Skeletal muscle tissue (tissue), 4 donors: ENCODE results near the gene VCAN. TPM values are rescaled to one million over a fixed set of nuclear protein-coding genes. Genes with fewer than 3 reads are reported as not detected.

Experiments used
- H3K27ac ChIP-seq: one replicate; pipeline ENCODE4 v1.7.0; 2013; ENCODE audit warnings: mild to moderate bottlenecking, low read depth, low read length, inconsistent platforms
- H3K27me3 ChIP-seq, 3 donors: one replicate each; pipeline ENCODE4 v1.7.0; 2013; ENCODE audit warnings: low read length in 3 of 3; ENCODE audit not compliant: control insufficient read depth in 3 of 3, insufficient read depth in 3 of 3
- H3K36me3 ChIP-seq, 3 donors: one replicate each; pipeline ENCODE4 v1.7.0; 2013; ENCODE audit warnings: low read length in 3 of 3; ENCODE audit not compliant: control insufficient read depth in 3 of 3, insufficient read depth in 3 of 3
- H3K4me1 ChIP-seq, 3 donors: one replicate each; pipeline ENCODE4 v1.7.0; 2013; ENCODE audit warnings: low read length in 3 of 3, mild to moderate bottlenecking in 3 of 3; ENCODE audit not compliant: control insufficient read depth in 3 of 3, insufficient read depth in 3 of 3
- H3K4me3 ChIP-seq, 3 donors: one replicate each; pipeline ENCODE4 v1.7.0; 2013; ENCODE audit warnings: low read length in 3 of 3
- H3K9ac ChIP-seq, 3 donors: one replicate each; pipeline ENCODE4 v1.7.0; 2013; ENCODE audit warnings: low read length in 3 of 3, mild to moderate bottlenecking in 3 of 3, moderate library complexity in 2 of 3, low read depth in 1 of 3
- H3K9me3 ChIP-seq, 3 donors: one replicate each; pipeline ENCODE4 v1.7.0; 2013; ENCODE audit warnings: low read length in 3 of 3; ENCODE audit not compliant: control insufficient read depth in 3 of 3
- total RNA-seq: library from RNA; depleted of rRNA; stranded (reverse); fragments of >200 nt; gene quantifications from one replicate; pipeline ENCODE4 v1.2.3, GENCODE V29; 2014
- donor health status: Osteomylitis.

Gene VCAN
- total RNA-seq, 1 donor from 2014 or later, result 254 TPM

DNA sequence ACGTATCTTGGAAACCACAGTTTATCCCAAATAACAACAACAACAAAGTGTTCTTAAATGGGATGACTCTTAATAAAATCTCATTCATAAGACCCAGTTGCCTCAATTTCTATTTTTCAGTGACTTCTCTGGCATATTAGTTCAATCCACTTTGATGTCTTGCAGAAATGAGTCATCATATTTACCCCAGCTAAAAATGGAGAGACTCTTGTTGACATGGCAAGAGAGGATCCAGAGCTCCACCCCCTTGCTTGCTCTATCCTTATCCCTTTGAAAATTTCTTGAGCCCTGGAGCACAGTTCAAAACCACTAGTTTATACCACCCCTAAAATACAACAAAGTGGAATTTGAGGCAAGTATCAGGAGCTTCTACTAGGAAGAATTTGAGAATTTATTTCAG is 20.8 kb downstream of the VCAN start:
- no peaks in the 10 kb centered on the region for H3K9me3 ChIP-seq
- H3K27me3 ChIP-seq, result no peaks in the 10 kb centered on the region
- no peak overlapping the region for H3K27ac ChIP-seq
- H3K4me3 ChIP-seq, result no peak overlapping the region
- no peak overlapping the region for H3K9ac ChIP-seq
- no peaks in the 10 kb centered on the region for H3K4me1 ChIP-seq
- peaks cover 0 to 2% (median 0%) of the 10 kb centered on the region in 3 donors for H3K36me3 ChIP-seq

GRCh38 chr5:83493644-83494043 is 22.1 kb downstream of the VCAN start:
- no peak overlapping the region for H3K4me3 ChIP-seq
- H3K9ac ChIP-seq, result no peak overlapping the region
- H3K27me3 ChIP-seq, result no peaks in the 10 kb centered on the region
- no peak overlapping the region for H3K27ac ChIP-seq
- H3K36me3 ChIP-seq, result peaks cover 0 to 2% (median 0%) of the 10 kb centered on the region in 3 donors
- H3K9me3 ChIP-seq, result no peaks in the 10 kb centered on the region
- H3K4me1 ChIP-seq, result no peaks in the 10 kb centered on the region

DNA sequence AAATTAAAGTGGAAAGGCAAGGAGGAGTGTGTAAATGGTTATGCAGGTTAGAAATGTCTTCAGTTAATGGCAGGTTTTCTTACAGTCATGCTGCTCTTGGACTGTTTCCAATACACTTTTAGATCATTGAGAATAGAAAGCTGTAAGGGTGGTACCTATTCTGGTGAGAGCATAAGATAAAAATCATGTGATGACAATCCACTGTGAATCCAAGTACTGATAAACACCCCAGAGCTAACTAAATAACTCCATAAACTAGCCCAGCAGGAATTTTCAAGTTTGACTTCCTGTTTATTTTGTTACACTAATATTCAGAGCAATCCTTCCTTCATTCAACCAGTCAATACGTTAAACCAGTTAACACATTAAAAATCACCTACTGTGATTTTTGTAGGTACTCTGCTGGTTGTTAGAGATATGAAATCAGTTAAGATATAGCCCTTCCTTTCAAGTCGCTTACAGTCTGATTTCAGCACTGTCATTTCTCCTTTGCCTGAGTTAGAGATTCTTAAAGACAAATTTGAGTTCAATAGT is 22.6 kb downstream of the VCAN start:
- H3K9me3 ChIP-seq, result no peaks in the 10 kb centered on the region
- no peak overlapping the region for H3K27ac ChIP-seq
- no peak overlapping the region for H3K9ac ChIP-seq
- no peak overlapping the region for H3K4me3 ChIP-seq
- H3K27me3 ChIP-seq, result no peaks in the 10 kb centered on the region
- H3K4me1 ChIP-seq, result no peaks in the 10 kb centered on the region
- H3K36me3 ChIP-seq, result peaks cover 0 to 2% (median 0%) of the 10 kb centered on the region in 3 donors

GRCh38 chr5:83494666-83495065 is 23.1 kb downstream of the VCAN start:
- Histone ChIP-seq H3K27me3 (no peaks in the 10 kb centered on the region), H3K4me1 (no peaks in the 10 kb centered on the region), H3K36me3 (peaks cover 0 to 2% (median 0%) of the 10 kb centered on the region in 3 donors), H3K9me3 (no peaks in the 10 kb centered on the region), H3K9ac (no peak overlapping the region), H3K27ac (no peak overlapping the region), H3K4me3 (no peak overlapping the region)

DNA sequence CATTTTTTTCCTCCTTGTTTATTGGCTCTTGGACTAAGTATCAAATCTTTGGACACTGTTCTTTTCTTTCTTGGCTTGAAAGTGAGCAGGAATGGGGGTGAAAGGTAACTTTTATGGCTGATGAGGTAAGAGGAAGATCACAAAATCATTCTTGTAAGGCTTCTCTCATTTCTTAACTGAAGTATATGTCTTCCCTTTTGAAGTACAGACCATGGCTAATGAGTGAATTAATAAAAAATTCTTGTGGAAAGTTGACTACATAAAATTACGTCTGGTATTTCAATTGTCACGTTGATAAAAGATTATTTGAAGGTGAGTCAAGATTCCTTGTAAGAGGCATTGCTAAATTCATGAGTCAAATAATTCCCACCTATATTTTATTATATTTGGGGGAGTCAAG is 25.1 kb downstream of the VCAN start:
- Histone ChIP-seq H3K4me1 (no peaks in the 10 kb centered on the region), H3K9me3 (peaks cover 0 to 3% (median 0%) of the 10 kb centered on the region in 3 donors), H3K27ac (no peak overlapping the region), H3K36me3 (no peaks in the 10 kb centered on the region), H3K27me3 (no peaks in the 10 kb centered on the region), H3K4me3 (no peak overlapping the region), H3K9ac (no peak overlapping the region)

- H3K9me3 ChIP-seq, result peaks cover 0 to 3% (median 0%) of the 10 kb centered on the region in 3 donors
- no peaks in the 10 kb centered on the region for H3K4me1 ChIP-seq
- H3K4me3 ChIP-seq, result no peak overlapping the region
- H3K27me3 ChIP-seq, result no peaks in the 10 kb centered on the region
- no peaks in the 10 kb centered on the region for H3K36me3 ChIP-seq
- H3K9ac ChIP-seq, result no peak overlapping the region
- H3K27ac ChIP-seq, result no peak overlapping the region
Measured at GRCh38 chr5:83498585-83498984, 27.0 kb downstream of the VCAN start.

DNA sequence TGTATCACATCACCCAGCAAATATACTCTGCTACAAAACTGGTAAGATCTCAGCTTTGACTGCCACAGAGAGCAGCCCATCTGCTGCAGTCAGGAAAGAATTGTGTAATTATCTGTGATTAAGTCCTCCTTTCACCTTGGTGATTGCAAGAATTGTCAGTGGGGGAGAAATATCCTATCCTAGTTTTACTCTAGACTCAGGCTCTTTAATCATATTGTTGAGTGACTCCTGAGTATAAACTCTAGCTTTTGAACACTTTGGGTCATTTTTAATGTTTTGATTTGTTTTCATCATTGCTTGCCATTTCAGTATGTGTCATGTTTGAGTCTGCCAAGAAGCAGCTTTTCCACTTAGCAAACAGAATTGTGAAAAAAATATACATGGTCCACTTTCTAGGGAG is 32.1 kb downstream of the VCAN start:
- no peak overlapping the region for H3K27ac ChIP-seq
- H3K4me1 ChIP-seq, result no peaks in the 10 kb centered on the region
- no peaks in the 10 kb centered on the region for H3K36me3 ChIP-seq
- no peak overlapping the region for H3K4me3 ChIP-seq
- no peaks in the 10 kb centered on the region for H3K27me3 ChIP-seq
- H3K9me3 ChIP-seq, result peaks cover 0 to 3% (median 0%) of the 10 kb centered on the region in 3 donors
- H3K9ac ChIP-seq, result no peak overlapping the region

DNA sequence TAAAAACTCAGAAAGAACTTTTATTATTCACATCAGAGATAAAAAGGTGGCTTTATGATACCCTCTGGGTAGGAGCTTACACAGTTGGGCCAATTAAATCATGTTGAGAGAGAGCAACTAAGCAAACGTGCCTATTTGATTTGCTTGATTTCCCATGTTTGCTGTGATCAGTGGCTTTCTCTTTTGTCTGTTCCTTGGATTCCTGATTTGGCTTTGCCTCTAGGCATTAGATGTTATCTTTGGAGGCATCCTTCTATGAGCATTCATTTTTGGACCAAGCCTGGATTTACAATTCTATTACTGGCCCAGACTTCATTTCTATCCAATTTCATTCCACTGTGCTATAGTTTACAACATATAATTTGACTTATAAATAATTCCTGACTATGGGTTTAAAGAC is 35.9 kb downstream of the VCAN start:
- no peaks in the 10 kb centered on the region for H3K4me1 ChIP-seq
- H3K9me3 ChIP-seq, result no peaks in the 10 kb centered on the region
- no peak overlapping the region for H3K27ac ChIP-seq
- no peak overlapping the region for H3K9ac ChIP-seq
- H3K4me3 ChIP-seq, result no peak overlapping the region
- H3K36me3 ChIP-seq, result no peaks in the 10 kb centered on the region
- H3K27me3 ChIP-seq, result no peaks in the 10 kb centered on the region

DNA sequence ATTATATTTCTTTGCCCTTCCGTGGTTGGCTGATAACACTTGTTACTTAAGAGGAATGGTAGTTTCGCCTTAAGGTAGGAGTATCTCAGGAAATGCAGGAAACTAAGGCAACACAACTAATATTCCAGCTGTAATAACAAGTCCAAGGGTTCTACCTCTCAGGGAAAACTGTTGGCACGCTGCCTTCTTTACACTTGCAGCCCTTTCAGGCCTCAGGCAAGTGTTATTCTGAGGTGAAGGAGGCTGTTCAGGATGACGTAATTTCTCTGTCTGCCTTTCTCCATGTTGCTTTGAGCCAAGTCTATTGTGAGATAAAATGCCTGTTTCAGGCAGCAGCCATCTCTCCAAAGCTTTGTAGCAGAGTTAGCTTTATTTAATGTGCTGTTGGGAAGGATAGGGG is 38.0 kb downstream of the VCAN start:
- Histone ChIP-seq H3K27ac (no peak overlapping the region), H3K4me1 (no peaks in the 10 kb centered on the region), H3K4me3 (no peak overlapping the region), H3K9ac (no peak overlapping the region), H3K9me3 (no peaks in the 10 kb centered on the region), H3K36me3 (no peaks in the 10 kb centered on the region), H3K27me3 (no peaks in the 10 kb centered on the region)

DNA sequence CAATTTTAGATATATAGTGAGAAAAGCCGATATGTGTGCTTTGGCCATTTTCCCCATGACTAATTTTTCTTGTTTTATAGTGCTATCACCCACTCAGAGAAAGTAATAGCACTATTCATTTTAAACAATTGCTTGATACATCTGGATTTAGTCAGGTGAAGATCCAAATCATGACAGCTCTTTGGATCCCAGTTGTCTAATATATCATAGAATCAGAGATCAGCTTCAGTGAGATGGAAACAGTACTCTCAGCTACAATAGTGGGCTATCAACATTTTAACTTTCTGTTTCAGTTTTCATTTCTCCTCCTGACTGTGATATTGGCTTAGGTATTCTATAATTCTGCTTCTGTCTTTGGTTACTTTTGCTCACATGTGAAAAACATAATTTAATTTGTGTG is 38.7 kb downstream of the VCAN start:
- Histone ChIP-seq H3K27me3 (no peaks in the 10 kb centered on the region), H3K9me3 (no peaks in the 10 kb centered on the region), H3K27ac (no peak overlapping the region), H3K4me1 (no peaks in the 10 kb centered on the region), H3K4me3 (no peak overlapping the region), H3K36me3 (no peaks in the 10 kb centered on the region), H3K9ac (no peak overlapping the region)
